UCSD-AML1 (cell line): ENCODE results near the gene CDKL1.
A peak's percentile ranks its signal among the peaks of the same experiment; 100 is the strongest.

Experiments used
- DNase-seq: peaks from one replicate; lab custom pipeline; 2025; ENCODE audit not compliant: unreplicated experiment; lab: John Stamatoyannopoulos, UW

CDKL1 gene

GRCh38 chr14:50396631-50397389 lies at the start of gene CDKL1:
TSS of gene CDKL1 (minus strand) at chr14:50396881. CDS start at chr14:50395868, 1,013 bp downstream.
- DNase-seq: peak; percentile 73

- no peak for DNase-seq
These were observed 37.8 kb upstream of the CDKL1 start for GRCh38 chr14:50434528-50434927.

- DNase-seq: no peak
These were observed 35.5 kb upstream of the CDKL1 start for GRCh38 chr14:50432131-50432530.

- DNase-seq: no peak
These were observed 29.1 kb upstream of the CDKL1 start for GRCh38 chr14:50425816-50426215.

- DNase-seq: no peak
These were observed 28.4 kb upstream of the CDKL1 start for GRCh38 chr14:50425105-50425504.

DNA sequence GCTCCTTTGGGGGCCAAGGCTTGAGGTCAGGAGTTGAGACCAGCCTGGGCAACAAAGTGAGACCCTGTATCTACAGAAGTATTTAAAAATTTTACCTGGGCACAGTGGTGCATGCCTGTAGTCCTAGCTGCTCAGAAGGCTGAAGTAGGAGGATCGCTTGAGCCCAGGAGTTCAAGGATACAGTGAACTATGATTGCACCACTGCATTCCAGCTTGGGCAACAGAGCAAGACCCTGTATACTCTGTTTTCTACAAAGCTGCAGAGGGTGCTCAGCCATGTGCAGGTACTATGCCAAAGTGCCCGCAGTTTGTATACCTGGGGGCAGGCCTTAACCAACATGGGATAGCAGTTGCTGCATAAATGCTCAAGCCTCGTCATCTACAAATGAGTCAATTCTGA lies 26.8 kb upstream of the CDKL1 start:
- no peak for DNase-seq

- no peak for DNase-seq
These were observed 24.8 kb upstream of the CDKL1 start for GRCh38 chr14:50421499-50421898.

DNA sequence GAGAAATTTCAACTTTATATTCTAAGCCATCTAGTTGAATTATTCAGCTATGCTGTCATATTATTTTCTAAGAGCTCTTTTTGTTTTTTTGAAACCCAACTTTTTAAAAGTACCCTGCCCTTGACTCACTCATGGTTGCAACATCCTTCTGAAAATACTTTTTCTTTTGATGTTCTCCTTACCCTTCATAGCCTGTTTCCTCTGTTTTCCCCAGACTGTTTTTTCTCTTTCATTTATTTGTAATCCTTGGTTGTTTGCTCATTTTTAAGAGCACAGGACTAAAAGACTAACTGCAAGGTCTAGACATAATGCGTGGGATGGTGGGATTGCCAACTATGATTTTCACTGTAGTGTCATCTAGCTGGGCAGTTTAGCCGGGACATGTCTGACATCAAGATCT lies 21.2 kb upstream of the CDKL1 start:
- no peak for DNase-seq

DNA sequence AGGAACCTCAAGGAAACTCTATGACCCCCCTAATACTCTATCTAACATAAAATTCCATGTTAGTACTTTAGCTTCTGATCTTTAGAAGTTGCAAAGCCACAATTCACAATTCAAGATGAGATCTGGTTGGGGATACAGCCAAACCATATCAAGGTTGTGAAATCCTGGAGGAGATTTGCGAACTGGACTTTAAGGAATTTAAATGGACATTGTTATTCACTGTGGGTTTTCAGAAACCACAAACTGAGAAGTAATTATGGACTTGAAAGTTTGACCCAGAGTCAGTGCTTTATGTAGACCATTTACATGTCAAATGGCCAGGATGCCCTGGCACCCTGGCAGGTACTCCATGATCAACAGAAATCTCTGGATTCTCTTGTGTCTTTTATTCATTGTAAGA lies 14.2 kb upstream of the CDKL1 start:
- no peak for DNase-seq

DNA sequence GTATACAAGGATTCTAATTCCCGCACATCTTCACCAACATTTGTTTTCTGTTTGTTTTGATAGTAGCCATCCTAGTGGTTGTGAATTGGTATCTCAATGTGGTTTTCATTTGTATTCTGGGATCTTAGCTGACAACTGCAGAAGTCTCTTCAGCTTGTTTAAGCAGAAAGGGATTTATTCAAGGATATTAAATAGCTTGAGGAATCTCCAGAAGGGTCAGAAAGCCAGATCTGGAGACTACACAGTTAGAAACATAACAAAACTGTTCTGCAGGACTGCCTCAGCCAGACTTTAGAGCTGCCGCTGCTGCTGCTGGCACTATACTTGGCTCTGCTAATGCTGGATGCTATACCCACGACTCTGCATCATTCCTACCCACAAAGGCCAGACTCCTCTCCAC lies 13.4 kb upstream of the CDKL1 start:
- no peak for DNase-seq

DNA sequence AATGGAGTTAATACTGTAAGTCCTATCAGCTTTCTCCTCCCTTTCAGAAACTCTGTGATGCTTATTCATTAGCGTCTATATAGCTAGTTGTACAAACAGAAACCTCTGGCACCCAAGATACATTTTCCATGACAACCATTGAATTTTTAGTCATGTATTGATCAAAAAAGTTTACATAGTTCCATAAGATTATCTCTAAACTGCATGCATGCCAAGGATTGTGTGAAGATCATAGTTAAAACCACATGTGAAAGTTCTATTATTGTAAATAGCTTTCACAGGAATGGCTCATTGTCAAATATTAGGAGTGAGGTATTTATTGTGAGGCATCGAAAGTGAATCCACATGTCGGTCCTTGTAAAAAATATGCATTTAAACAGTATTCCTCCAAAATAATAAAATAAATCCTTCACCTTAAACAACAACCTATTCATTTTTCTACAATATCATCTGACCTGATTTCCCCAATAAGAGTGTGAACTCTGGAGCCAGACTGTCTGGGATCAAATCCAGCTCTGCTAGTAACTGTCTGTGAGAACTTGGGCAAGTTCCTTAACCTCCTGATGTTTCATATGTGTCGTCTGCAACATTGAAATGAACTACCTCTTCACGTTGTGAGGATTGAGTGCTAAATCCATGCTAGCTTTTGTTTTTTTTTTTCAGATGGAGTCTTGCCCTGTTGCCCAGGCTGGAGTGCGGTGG lies 10.6 kb upstream of the CDKL1 start:
- DNase-seq: no peak

DNA sequence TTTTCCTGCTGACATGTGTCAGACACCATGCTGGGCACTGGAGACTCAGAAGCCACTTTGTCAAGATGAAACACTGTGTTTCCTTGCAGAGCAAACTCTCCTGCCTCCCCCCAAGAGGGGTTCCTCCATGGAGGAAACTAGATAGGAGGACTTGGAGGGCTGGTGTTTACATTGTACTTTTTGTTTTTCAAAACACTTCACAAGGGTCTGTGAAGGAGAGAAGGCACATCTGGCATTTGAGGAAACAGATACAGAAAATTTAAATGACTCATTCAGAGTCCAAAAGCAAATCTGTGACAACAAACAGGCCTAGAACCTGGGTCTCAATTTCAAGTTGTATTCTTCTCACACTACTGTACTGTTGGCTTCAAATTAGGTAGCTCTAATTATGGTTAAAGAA lies 6.7 kb upstream of the CDKL1 start:
- DNase-seq: no peak

DNA sequence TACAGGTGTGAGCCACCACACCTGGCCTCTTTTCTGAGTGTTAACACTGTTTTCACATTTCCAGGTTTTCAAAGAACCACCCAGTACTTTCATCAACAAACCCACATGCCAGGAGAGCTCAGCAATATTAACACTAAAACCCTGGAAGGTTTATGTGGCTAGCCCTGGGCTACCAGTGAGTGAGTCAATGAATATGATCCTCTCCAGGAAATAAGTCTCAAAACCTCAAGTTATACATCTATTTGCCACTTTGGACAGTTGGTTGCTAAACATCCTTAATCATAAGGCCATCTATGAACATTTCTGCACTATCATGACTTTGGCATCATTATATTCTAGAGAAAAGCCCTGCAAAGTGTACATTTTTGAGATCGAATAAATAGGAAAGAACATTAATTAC lies 6.3 kb upstream of the CDKL1 start:
- DNase-seq: no peak

DNA sequence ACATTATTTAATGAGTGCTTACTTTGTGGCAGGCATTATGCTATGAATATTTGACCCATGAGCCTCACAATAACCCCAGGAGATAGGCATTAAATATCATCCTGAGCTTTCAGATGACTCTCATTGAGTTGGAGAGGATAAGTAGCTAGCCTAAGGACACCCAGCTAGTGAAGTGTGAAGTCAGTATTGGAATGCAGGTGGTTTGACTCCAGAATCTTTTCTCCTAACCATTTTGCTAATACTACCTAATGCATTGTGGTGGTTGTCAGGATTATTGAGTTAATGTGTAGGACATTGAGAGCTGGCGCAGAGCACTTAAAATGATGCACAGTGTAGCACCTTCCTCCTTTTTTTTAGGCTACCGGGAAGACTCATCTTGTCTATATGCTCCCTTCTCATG lies 3.8 kb upstream of the CDKL1 start:
- DNase-seq: no peak

DNA sequence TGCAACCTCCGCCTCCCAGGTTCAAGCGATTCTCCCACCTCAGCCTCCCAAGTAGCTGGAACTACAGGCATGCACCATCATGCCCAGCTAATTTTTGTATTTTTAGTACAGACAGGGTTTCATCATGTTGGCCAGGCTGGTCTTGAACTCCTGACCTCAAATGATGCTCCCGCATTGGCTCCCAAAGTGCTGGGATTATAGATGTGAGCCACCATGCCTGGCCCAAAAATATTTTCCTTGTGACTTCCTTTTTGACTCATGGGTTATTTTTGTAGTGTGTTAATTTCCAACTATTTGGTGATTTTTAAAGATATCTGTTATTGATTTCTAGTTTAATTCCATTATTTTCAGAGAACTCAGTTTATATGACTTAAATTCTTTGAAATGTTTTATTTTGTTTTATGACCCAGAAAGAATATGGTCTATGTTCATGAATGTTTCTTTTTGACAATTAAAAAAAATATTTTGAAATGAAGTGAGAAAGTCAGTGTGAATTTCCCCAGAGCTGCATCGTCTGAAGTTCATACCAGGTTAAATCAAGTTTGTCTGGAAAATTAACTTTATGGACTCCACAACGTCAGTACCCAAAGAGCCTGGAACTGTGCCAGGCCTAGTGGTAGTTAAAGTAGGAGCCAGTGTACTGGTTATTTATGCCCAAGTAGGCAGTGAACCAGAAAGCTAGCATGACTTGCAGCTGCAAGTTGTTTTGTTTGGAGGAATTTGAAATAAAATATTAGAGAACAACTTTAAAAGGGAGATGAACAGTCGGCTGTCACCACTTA lies 2.8 kb upstream of the CDKL1 start:
- DNase-seq: no peak

DNA sequence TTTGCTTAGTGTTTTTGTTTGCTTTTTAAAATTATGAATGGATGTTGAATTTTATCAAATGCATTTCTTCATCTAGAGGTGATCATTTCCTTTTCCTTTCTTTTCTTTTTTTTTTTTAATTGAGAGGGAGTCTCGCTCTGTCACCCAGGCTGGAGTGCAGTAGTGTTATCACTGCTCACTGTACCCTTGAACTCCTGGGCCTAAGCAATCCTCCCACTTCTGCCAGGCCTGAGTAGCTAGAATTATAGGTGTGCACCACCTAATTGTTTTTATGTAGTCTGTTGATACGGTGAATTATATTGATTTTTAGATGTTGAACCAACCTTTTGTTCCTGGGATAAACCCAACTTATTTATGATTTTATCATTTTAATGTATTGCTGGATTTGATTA lies 1.5 kb upstream of the CDKL1 start:
- DNase-seq: no peak

DNA sequence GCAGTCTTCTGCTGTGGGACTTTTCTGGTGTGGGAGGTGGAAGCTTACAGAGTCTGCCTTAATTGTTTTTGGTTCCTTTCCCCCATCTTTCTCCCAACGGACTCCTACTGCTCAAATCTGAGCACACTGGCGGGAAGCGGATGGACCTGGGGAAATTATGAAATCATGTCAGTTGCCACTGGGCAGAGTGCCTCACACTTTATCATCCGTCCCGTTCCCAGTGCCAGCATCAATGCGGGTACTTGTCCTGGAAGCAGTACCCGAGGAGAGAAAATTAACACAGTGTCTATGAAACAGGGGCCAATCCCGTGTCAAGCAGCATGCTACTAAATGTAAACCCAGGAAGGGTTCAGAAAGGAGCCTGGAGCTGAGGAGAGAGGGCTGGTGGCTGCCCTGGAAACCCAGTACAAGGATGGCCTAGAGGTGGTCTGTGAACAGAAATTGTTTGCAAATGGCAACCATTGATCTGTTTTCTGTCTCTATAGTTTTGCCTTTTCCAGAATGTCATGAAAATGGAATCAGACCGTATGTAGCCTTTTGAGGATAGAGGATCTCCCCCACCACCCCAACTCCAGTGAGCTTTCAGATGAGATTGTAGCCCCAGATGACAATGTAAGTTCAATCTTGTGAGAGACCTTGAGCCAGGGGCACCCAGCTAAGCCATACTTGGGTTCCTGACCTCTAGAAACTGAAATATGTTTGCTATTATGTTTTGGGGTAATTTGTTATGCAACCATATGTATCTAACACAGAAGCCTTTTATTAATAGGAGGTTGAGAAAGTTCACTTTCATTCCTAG lies 908 bp upstream of the CDKL1 start:
- DNase-seq: no peak

DNA sequence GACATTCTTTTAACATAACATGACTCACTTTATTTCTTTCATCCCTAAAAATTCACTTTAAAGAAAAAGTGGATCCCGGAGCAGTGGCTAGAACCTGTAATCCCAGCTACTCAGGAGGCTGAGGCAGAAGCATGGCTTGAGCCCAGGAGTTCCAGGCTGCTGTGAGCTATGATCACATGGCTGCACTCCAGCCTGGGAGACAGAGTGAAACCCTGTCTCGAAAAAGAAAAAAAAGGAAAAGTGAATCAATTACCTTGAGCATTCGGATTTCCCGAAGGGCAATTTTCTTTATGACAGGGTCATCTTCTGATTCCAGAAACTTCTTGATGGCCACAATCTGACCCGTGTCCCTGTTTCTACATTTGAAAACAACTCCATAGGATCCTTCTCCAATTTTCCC lies 1.2 kb downstream of the CDKL1 start:
- no peak for DNase-seq

- no peak for DNase-seq
These were observed 2.0 kb downstream of the CDKL1 start for GRCh38 chr14:50394713-50395112.

- DNase-seq: no peak
These were observed 6.8 kb downstream of the CDKL1 start for GRCh38 chr14:50389668-50390441.
